ENCODE results near the gene PLEKHM2.
"Not testable (repeated sequence)": the region's sequence is repeated elsewhere in the genome, so short reads cannot be mapped to it uniquely, and the experiment has no call there.

The PLEKHM2 gene

DNA sequence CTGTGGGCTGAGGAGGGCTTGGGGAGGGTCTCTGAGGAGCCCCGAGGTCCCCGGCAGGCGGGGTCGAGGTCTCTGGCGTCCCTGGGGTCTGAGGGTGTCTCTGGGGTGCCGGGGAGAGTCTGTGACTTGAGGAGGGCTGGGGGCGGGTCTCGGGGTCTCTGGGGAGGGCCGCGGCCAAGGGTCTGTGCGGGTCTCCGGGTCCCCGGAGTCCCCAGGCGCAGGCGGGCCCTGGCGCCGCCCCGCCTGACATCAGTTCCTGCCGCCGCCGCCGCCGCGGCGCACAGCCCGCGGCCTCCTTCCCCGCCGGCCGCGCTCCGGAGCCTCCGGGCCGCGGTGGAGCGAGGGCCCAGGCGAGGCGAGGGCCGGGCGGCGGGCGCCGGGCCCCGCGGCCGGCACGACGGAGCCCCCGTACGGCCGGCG, at the start of gene PLEKHM2:
TSS of gene PLEKHM2 (plus strand) at position 279 of the 420 bp plus-strand sequence. CDS start 239 bp downstream, outside the sequence.
- DNase-seq: peak; percentile 67

DNA sequence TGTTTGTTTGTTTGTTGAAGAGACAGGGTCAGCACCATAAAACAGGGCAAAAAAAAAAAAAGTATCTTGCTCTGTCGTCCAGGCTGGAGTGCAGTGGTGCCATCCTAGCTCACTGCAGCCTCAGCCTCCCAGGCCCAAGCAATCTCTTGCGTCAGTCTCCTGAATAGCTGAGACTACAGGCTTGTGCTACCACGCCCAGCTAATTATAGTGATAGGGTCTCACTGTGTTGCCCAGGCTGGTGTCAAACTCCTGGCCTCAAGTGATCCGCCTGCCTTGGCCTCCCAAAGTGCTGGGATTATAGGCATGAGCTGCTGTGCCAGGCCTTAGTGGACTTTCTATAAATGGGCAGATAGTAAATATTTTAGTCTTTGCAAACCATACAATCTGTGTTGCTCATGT, 47.7 kb upstream of the PLEKHM2 start:
- no peak for DNase-seq

DNA sequence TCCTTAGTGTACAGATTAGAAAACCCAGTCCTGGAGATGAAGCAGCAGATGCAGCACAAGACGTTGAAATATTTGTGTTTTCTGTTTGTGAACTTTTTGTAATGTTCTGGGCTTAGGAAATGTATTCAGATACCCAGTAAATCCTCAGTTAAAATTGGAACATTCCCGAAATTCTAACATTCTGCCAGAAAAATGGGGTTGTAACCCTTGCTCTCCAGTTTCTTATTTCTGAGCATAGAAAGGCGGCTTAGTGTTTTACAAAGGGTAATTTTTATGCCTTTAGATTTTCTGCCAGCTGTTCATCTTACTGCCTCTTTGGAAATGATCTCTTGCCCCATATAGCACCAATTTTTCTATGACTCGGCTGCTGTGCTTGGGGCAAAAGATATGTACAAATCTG, 46.3 kb upstream of the PLEKHM2 start:
- DNase-seq: no peak

- DNase-seq: no peak
These were observed 44.9 kb upstream of the PLEKHM2 start for GRCh38 chr1:15639262-15639661.

- no peak for DNase-seq
These were observed 44.2 kb upstream of the PLEKHM2 start for GRCh38 chr1:15639931-15640330.

DNA sequence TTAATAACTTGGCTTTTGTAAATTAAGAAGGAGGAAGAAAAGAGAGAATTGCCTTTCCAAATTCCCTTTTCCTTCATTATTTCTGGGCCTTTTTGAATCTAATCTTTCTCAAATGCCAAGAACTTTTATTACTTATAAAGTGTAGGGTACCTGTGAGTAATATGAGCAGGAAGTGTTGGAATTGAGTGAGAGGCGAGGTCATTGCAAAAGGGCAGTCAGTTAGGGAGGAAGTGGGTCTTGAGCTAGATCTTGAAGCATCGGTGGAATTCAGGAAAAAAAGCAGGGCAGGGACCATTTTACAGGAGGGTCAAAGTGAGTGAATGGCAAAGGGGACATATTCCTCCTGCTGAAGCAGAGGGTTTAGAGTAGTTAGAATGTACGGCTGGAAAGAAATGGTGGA, 43.5 kb upstream of the PLEKHM2 start:
- DNase-seq: no peak

DNA sequence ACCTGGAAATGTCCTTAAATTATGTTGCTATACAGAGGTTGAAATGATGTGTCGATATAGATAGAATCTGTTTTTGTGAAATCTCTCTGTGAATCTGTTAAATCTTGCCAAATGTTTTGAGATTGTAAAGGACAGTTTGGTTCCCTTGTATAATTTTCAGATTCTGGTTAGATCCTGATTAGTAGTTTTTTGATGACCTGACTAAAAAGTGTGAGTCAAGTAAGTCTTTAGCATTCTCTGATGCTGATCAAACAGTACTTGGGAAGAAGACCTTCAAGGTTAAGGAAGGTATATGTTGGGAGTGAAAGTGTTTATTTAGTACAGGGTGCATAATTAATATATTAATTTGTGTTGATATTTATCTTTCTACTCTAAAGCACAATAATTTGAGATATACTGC, 34.2 kb upstream of the PLEKHM2 start:
- no peak for DNase-seq

- DNase-seq: no peak
These were observed 33.7 kb upstream of the PLEKHM2 start for GRCh38 chr1:15650433-15650832.

DNA sequence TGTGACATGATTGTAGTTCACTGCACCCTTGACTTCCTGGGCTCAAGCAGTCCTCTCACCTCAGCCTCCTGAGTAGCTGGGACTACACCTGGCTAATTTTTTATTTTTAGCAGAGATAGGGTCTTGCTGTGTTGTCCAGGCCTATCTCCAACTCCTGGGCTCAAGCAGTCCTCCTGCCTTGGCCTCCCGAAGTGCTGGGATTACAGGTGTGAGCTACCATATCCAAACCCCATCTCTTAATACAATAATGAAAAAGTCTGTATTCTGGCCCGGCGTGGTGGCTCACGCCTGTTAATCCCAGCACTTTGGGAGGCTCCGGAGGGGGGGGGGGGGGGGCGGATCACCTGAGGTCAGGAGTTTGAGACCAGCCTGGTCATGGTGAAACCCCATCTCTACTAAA, 32.0 kb upstream of the PLEKHM2 start:
- DNase-seq: not testable (repeated sequence)

- no peak for DNase-seq
These were observed 29.9 kb upstream of the PLEKHM2 start for GRCh38 chr1:15654091-15654690.

DNA sequence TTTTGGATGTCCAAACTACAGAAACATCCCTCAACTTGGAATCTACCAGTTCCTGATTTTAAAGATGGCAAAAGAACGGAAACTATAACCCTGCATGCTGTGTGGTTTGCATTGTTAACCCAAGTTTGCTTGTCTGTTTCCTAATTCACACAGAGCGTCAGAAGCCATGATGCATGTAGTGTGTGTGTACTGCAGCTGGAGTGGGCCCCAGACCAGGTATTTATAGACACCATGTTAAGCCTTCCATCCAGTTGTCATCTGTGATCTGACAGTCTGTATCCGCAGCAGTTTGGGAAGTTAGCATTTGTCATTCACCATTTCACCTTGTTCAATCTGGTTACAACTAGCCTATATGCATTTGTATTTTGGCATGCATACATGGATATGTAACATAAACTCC, 27.7 kb upstream of the PLEKHM2 start:
- no peak for DNase-seq

DNA sequence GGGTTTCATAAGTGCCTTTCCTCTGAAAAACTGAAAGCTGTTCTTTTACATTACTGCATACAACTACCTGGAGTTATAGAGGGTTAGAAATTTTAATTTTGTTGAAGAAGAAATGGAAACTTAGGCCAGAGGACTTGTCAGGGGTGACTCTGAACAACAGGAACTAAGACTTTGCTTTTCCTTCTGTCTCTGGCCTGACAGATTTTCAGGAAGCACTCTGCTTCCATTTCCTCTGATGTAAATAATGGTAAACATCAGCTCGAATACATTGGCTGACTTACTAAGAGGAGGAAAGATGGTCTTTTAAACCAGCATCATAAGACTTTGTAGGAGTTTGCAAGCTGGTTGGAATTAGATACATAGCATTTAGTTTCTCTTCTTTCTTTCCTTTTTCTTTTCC, 27.1 kb upstream of the PLEKHM2 start:
- DNase-seq: no peak

DNA sequence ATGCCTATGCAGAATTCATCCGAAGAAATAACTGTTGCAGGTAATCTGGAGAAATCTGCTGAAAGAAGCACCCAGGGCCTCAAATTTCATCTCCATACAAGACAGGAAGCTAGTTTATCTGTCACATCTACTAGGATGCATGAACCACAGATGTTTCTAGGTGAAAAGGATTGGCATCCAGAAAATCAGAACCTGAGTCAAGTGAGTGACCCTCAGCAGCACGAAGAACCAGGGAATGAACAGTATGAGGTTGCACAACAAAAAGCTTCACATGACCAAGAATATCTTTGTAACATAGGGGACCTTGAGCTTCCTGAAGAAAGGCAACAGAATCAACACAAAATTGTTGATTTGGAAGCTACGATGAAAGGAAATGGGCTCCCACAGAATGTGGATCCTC, 24.0 kb upstream of the PLEKHM2 start:
- no peak for DNase-seq

DNA sequence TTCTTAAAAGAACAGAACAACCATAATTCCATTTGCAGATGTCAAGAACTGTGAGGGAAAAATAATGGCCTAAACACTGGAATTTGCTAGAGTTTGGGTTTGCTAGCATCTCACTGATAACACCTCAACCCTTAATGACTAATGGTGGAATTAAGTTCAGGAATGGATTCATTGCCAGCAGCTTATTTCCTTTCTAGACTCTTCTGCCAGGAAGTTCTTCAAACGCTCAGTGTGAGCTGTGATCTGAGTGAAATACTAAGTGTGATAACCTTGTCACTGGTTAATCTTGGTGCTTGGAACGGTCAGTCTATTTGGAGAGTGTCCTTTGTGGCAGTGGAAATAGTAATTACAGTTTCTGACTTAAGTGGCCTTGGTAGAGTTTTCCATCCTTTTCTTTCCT, 21.6 kb upstream of the PLEKHM2 start:
- no peak for DNase-seq

DNA sequence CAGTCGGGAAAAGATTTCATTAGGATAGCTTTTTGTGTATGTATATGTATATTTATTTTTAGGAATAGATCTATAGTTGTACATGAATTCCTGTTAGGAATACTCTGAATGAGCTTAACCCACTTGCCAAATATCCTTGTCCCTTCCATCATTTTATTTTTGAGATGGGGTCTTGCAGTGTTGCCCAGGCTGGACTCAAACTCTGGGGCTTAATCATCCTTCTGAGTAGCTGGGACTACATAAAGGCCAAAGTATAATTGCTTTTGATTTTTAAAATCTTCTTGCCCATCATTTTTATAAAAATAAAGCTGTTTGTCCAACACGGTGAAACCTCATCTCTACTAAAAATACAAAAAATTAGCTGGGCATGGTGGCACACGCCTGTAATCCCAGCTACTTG, 20.2 kb upstream of the PLEKHM2 start:
- DNase-seq: no peak

GRCh38 chr1:15667362-15667761, 16.8 kb upstream of the PLEKHM2 start:
- DNase-seq: no peak

GRCh38 chr1:15668089-15668754, 15.9 kb upstream of the PLEKHM2 start:
- DNase-seq: no peak

GRCh38 chr1:15669074-15669473, 15.0 kb upstream of the PLEKHM2 start:
- DNase-seq: no peak

- DNase-seq: no peak
These were observed 14.3 kb upstream of the PLEKHM2 start for GRCh38 chr1:15669864-15670263.

GRCh38 chr1:15671430-15671829, 12.7 kb upstream of the PLEKHM2 start:
- DNase-seq: no peak

- DNase-seq: no peak
These were observed 9.5 kb upstream of the PLEKHM2 start for GRCh38 chr1:15674386-15675159.

DNA sequence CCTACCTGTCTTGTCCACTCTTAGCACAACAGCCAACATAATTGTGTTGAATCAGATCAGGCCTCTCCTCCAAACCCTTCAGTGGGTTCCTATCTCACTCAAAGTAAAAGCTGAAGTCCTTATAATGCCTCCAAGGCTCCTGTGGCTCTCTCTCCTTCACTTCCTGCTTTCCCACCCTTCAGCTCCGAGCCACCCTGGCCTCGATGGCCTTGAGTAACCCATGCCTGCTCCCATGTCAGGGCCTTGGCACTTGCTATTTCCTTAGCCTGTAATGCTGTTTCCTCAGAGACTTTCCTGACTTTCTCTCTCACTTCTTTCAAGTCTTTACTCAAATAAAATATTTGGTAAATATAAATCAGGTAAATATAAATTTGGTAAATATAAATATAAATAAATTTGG, 8.1 kb upstream of the PLEKHM2 start:
- DNase-seq: no peak

DNA sequence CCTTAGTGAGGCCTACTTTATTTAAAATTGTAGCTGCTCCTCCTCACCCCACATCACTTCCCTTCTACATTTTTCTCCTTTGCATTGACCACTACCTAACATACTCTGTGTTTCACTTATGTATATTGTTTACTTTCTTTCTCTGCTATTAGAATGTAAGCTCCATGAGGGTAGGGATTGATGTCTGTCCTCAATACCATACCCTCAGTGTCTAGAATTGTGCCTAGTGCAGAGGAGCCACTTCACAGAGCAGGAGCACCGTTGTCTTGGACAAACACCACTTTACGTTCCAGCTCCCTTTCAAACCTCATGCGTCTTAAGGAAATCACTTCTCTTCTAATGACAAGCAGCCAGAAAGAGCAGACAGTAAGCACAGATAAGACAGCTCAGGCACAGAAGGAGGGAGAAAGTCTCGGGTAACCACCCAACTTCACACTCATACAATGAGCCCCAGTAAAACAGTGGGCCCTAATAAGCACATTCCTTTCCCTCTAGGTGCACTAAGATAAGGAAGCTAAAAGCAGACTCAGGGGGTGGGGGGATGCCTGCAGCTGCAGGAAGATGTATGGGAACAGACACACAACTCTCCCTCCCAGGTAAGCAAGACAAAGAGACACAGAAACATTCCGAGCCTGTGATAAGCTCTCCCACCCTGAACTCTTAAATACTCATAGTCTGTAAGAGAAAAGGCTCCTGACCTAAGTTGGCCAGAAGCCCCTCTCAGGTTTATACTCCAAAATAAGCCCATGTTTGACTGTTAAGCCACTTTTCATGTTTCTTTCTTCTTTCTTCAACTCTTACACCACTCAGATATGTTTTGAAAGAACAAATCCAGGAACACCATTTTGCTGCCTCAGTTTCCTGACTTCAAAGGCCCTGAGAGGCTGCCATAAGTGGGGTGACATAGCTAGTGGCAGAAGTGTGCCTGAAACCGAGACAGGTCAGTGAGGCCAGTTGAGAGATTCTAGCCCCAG, 7.1 kb upstream of the PLEKHM2 start:
- no peak for DNase-seq

Measured in CD4-positive, alpha-beta T cell treated with Interleukin-17A for 4 hours (primary cell).